GM19452 (cell line): ENCODE results near the gene CHST2.

Experiments
- ATAC-seq: cut with Tn5 transposase; IDR thresholded peaks from one replicate; pipeline ENCODE4 v1.9.1; 2021; ENCODE audit not compliant: unreplicated experiment

The CHST2 gene

GRCh38 chr3:143098032-143098764 is 21.4 kb upstream of the CHST2 start:
- ATAC-seq, result no peak

- ATAC-seq, result no peak
Observed at GRCh38 chr3:143099210-143099609, 20.4 kb upstream of the CHST2 start.

- no peak for ATAC-seq
Observed at GRCh38 chr3:143099690-143100089, 19.9 kb upstream of the CHST2 start.

GRCh38 chr3:143100451-143100850 is 19.1 kb upstream of the CHST2 start:
- no peak for ATAC-seq

- no peak for ATAC-seq
Observed at GRCh38 chr3:143101792-143102381, 17.7 kb upstream of the CHST2 start.

- ATAC-seq, result peak; percentile 74
Observed at GRCh38 chr3:143103652-143104051, 15.9 kb upstream of the CHST2 start.

GRCh38 chr3:143105170-143105569 is 14.4 kb upstream of the CHST2 start:
- ATAC-seq, result no peak

- ATAC-seq, result no peak
Observed at GRCh38 chr3:143109861-143110260, 9.7 kb upstream of the CHST2 start.

- ATAC-seq, result no peak
Observed at GRCh38 chr3:143110371-143110770, 9.2 kb upstream of the CHST2 start.

- ATAC-seq, result no peak
Observed at GRCh38 chr3:143118630-143119008, 952 bp upstream of the CHST2 start.

- ATAC-seq, result peak; percentile 7
Observed at GRCh38 chr3:143119974-143120715, 574 bp downstream of the CHST2 start.

- peak; percentile 42 for ATAC-seq
Observed at GRCh38 chr3:143120716-143121240, 1.2 kb downstream of the CHST2 start.

GRCh38 chr3:143121241-143122088 is 1.9 kb downstream of the CHST2 start:
- ATAC-seq, result peak; percentile 9

GRCh38 chr3:143122089-143122430 is 2.5 kb downstream of the CHST2 start:
- no peak for ATAC-seq

GRCh38 chr3:143122608-143123352 is 3.2 kb downstream of the CHST2 start:
- no peak for ATAC-seq

- ATAC-seq, result no peak
Observed at GRCh38 chr3:143123353-143123984, 3.9 kb downstream of the CHST2 start.

- ATAC-seq, result no peak
Observed at GRCh38 chr3:143124601-143125520, 5.3 kb downstream of the CHST2 start.

GRCh38 chr3:143127801-143128200 is 8.2 kb downstream of the CHST2 start:
- no peak for ATAC-seq
